Activated CD4-positive, CD25-positive, alpha-beta regulatory T cell treated with anti-CD3 and anti-CD28 coated beads, Interleukin-2, amount 50 U/mL, for 16 hours (primary cell): Measurements from ENCODE around the gene HGS.
A peak's percentile ranks its signal among the peaks of the same experiment; 100 is the strongest.

Experiments used
- DNase-seq: peaks from one replicate; pipeline ENCODE4 v3.0.0-alpha.2; 2020; ENCODE audit warnings: low read depth, low spot score

Gene HGS

GRCh38 chr17:81684442-81684911, 666 bp downstream of the HGS start:
- DNase-seq, result no peak

- DNase-seq, result no peak
Measured at GRCh38 chr17:81685108-81685507, 1.3 kb downstream of the HGS start.

- no peak for DNase-seq
Measured at GRCh38 chr17:81686614-81687013, 2.8 kb downstream of the HGS start.

GRCh38 chr17:81687770-81688541, 4.1 kb downstream of the HGS start:
- no peak for DNase-seq

- no peak for DNase-seq
Measured at GRCh38 chr17:81688616-81689015, 4.8 kb downstream of the HGS start.

GRCh38 chr17:81690066-81690465, 6.3 kb downstream of the HGS start:
- DNase-seq, result no peak

- DNase-seq, result no peak
Measured at GRCh38 chr17:81690549-81690948, 6.7 kb downstream of the HGS start.

GRCh38 chr17:81691196-81691595, 7.4 kb downstream of the HGS start:
- no peak for DNase-seq

- DNase-seq, result no peak
Measured at GRCh38 chr17:81691608-81692007, 7.8 kb downstream of the HGS start.

GRCh38 chr17:81693509-81694210, 9.8 kb downstream of the HGS start:
- no peak for DNase-seq

GRCh38 chr17:81694810-81695209, 11.0 kb downstream of the HGS start:
- DNase-seq, result no peak

GRCh38 chr17:81695211-81695610, 11.4 kb downstream of the HGS start:
- no peak for DNase-seq

- no peak for DNase-seq
Measured at GRCh38 chr17:81695801-81696200, 12.0 kb downstream of the HGS start.

- DNase-seq, result no peak
Measured at GRCh38 chr17:81696218-81696941, 12.6 kb downstream of the HGS start.

GRCh38 chr17:81697261-81698044, 13.6 kb downstream of the HGS start:
- DNase-seq, result no peak

GRCh38 chr17:81700353-81701287, 16.8 kb downstream of the HGS start:
- no peak for DNase-seq

- DNase-seq, result no peak
Measured at GRCh38 chr17:81701288-81702071, 17.7 kb downstream of the HGS start.

- DNase-seq, result peak; percentile 82
Measured at GRCh38 chr17:81702934-81703746, 19.3 kb downstream of the HGS start, which contains the start of gene MRPL12. Gene MRPL12 (plus strand): TSS chr17:81703367. CDS start chr17:81703502, 135 bp downstream.
